NCI-H146 treated with DMSO at 0.1 percent for 48 hours (cell line): ENCODE data around the gene TCN2.
"Not testable (repeated sequence)": the region's sequence is repeated elsewhere in the genome, so short reads cannot be mapped to it uniquely, and the experiment has no call there.

Source experiments
- DNase-seq: peaks from one replicate; lab custom pipeline; 2025; ENCODE audit not compliant: unreplicated experiment; lab: John Stamatoyannopoulos, UW

The TCN2 gene

DNA sequence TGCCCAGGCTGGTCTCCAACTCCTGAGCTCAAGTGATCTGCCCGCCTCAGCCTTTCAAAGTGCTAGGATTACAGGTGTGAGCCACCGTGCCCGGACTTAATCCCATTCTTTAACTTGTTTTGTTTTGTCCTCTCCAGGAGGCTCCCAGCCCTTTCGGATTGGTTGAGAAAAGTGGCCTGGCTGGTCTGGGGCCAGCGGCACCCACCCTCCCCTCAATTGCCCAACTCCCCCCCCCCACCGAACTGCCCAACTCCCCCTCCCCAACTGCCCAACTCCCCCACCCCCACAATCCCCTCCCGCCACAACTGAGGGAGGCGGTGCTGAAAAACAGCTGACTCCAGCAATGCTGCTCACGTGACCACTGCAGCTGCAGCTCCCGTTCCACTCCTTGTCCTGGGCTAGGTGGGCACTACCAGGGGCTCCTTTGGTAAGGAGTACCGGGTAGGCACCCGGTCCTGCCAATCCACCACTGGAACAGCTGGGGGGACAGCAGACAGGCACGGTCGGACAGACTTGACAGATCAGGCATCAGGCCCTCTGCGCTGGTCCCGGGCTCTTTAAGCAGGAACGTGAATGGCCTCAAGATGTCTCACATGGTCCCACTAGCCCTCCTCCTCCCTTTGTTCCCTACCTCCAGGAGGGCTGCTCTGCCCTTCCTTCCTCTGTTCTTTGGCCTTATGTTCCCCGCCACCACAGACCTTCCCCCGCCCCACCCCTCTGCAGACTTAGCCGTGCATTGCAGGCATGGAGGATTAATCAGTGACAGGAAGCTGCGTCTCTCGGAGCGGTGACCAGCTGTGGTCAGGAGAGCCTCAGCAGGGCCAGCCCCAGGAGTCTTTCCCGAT lies at the start of gene TCN2:
TCN2 (plus strand) TSS at position 720 of the 845 bp plus-strand sequence. CDS start 158 bp downstream, outside the sequence.
- DNase-seq, result peak; percentile 66

DNA sequence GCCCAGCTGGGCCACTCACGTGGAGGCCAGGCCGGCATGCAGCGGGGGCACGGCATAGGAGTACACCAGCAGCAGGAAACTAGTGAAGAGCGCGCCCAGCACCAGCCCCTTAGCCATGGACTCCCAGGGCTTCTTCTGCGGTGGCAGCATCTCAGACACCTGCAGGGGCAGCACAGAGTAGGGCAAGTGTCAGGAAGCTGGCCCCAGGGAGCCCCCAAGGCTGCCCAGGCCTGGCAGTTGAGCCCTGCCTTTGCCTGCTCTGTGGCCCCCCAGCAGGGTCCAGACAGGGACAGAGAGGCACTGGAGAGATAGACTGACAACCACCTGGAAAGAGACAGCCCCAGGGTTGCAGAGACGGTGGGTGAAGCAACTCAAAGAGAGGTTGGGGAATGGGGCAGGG lies 49.7 kb upstream of the TCN2 start:
- DNase-seq, result no peak

- no peak for DNase-seq
Measured at GRCh38 chr22:30559889-30560288, 47.1 kb upstream of the TCN2 start.

- not testable (repeated sequence) for DNase-seq
Measured at GRCh38 chr22:30560643-30561202, 46.3 kb upstream of the TCN2 start.

GRCh38 chr22:30561402-30562189 lies 45.4 kb upstream of the TCN2 start:
- no peak for DNase-seq

- DNase-seq, result no peak
Measured at GRCh38 chr22:30562366-30562765, 44.6 kb upstream of the TCN2 start.

DNA sequence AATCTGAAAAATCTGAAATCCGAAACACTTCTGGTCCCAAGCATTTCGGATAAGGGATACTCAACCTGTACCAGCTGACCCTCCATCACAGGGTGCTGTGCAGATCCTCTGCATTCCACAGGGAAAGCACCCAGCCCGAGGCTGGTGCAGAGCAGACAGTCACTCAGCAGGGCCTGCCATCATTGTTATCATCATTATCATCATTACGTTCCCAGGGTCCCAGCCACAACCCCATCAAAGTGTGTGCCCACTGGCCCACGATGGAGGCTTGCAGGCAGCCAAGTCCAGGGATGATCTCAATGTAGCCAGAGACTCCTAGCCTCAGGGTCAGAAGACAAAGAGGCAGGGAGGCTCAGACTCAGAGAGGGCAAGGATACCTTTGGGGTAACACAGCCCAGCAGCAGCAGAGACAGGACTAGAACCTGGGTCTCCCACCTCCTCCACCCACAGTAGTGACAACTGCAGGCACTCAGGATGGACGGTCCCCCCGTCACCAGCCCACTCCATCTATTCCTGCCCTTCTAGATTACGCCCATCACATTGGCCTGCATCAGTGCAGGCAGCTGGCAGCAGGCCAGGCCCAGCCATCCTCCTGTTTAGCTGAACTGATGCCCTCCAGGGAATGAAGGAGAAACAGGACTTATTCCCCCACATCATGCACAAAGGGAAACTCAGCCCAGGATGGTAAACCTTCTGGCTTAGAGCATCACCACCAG lies 42.8 kb upstream of the TCN2 start:
- no peak for DNase-seq

DNA sequence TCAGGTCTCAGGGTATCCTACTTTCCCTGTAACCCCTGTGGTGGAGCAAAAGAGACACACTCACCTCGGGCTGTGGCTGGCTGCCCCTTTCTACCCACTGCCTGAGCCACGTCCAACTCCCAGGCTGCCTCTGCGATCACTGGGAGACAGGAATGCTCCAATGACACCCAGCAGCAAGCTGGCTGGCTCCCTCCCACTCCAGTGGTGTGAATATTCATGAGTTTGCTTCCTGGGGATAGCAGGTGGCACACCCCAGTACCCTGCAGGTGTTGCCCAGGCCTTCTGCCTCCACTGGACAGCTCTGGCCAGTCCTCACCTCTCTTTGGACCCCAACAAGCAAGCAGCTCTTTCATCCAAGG lies 42.2 kb upstream of the TCN2 start:
- no peak for DNase-seq

GRCh38 chr22:30565341-30565740 lies 41.6 kb upstream of the TCN2 start:
- DNase-seq, result no peak

- DNase-seq, result no peak
Measured at GRCh38 chr22:30566125-30566524, 40.8 kb upstream of the TCN2 start.

DNA sequence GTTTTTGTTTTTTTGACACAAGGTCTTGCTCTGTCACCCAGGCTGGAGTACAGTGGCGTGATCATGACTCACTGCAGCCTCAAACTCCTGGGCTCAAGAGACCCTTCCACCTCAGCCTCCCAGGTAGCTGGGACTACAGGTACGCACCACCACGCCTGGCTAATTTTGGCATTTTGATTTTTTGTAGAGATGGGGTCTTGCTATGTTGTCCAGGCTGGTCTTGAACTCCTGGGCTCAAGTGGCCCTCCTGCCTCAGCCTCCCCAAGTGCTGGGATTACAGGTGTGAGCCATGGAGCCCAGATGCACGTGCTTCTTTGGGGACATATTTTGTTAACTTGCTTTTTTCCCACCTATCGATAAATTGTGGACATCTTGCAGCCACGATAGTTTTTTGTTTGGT lies 39.7 kb upstream of the TCN2 start:
- DNase-seq, result not testable (repeated sequence)

GRCh38 chr22:30568137-30568805 lies 38.7 kb upstream of the TCN2 start:
- no peak for DNase-seq

GRCh38 chr22:30569674-30570202 lies 37.2 kb upstream of the TCN2 start:
- DNase-seq, result no peak

GRCh38 chr22:30572210-30572609 lies 34.8 kb upstream of the TCN2 start:
- no peak for DNase-seq

DNA sequence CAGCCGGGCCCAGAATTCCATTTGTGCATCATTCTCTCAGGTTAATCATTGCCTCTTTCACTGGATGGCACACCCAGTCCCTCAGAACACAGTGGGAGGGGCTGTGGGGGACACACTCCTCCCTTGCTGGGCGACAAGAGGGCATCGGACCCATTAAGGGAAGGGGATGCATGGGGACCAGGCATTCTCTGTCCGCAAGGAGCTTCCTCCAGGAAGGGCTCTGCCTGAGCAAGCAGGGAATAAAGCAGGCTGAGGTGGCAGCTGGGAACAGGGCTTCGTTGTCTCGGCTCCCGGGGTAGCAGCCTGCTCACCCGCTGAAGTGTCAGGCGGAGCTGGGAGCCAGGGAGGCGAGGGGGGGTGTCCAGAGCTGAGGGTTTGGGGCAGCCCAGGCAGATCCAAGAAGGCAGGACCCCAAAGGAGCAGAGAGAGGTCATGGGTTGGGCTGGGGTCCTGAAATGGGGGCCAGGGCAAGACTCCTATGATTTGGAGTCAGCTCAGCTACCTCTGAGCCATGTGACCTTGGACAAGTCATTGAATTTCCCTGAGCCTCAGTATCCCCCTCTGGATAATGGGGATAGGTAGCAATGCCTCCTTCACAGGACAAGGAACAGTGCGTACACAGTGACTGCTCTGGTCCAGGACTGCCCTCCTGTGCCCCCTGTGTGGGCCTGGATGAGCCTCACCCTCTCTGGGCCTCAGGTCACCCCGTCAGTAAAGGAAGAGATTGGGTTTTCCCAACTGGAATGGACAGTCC lies 34.0 kb upstream of the TCN2 start:
- DNase-seq, result no peak

GRCh38 chr22:30573594-30574094 lies 33.3 kb upstream of the TCN2 start:
- DNase-seq, result no peak

- DNase-seq, result no peak
Measured at GRCh38 chr22:30574095-30574981, 32.6 kb upstream of the TCN2 start, which contains the start of gene GAL3ST1. GAL3ST1 (minus strand) TSS chr22:30574665; CDS start chr22:30557392, 17,273 bp downstream.

- DNase-seq, result no peak
Measured at GRCh38 chr22:30574997-30575671, 31.8 kb upstream of the TCN2 start.
